GM21515 (cell line): ENCODE data around the gene ZNF660.

Experiments used
- ATAC-seq: cut with Tn5 transposase; IDR thresholded peaks from one replicate; pipeline ENCODE4 v1.9.1; 2021; ENCODE audit not compliant: unreplicated experiment

Gene ZNF660

DNA sequence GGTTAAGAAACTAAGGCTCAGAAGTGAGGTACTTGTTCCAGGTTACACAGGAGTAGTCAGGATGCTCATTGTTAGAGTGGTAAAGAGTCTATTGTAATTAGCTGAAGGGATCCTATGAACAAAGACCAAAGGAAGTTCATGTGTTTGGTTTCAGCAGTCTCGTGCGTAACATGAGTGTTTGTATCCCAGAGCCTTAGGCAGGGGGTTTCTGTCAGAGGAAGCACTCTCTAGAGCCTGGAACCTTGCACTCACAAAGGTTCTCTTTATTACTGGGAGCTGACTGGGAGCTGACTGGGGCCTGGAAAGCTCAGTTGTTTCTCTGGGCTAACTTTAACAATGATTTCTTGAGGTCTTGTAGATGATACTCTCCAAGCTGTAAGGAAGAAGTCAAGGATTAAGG is 44.0 kb downstream of the ZNF660 start:
- ATAC-seq = no peak

DNA sequence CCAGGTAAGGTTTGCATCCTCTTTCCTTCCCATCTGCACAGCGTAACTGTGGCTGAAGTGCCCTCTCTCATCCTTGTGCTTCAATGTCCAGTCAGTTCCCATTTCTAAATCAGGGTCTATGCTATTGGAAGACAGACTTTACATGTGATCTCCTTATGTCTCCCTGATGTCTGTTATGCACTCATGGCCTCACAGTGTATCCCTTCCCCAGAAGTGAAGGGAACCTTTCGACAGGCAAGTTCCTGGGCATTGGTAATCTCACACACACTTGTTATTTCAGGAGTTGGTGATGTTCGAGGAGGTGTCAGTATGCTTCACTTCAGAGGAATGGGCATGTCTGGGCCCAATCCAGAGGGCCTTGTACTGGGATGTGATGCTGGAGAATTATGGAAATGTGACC is 47.4 kb downstream of the ZNF660 start:
- ATAC-seq = no peak

DNA sequence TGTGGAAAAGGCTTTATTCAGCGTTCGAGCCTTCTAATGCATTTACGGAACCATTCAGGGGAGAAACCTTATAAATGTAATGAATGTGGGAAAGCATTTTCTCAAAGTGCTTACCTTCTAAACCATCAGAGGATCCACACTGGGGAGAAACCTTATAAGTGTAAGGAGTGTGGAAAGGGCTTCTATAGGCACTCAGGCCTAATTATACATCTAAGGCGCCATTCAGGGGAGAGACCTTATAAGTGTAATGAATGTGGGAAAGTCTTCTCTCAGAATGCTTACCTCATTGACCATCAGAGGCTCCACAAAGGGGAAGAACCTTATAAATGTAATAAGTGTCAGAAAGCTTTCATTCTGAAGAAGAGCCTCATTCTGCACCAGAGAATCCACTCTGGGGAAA is 57.6 kb downstream of the ZNF660 start:
- no peak for ATAC-seq

DNA sequence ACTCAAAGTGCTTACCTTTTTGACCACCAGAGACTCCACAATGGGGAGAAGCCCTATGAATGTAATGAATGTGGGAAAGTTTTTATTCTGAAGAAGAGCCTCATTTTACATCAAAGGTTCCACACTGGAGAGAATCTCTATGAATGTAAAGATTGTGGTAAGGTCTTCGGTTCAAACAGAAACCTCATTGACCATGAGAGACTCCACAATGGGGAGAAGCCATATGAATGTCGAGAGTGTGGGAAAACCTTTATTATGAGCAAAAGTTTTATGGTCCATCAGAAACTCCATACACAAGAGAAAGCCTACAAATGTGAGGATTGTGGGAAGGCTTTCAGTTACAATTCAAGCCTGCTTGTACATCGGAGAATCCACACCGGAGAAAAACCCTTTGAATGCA is 58.3 kb downstream of the ZNF660 start:
- ATAC-seq = no peak

DNA sequence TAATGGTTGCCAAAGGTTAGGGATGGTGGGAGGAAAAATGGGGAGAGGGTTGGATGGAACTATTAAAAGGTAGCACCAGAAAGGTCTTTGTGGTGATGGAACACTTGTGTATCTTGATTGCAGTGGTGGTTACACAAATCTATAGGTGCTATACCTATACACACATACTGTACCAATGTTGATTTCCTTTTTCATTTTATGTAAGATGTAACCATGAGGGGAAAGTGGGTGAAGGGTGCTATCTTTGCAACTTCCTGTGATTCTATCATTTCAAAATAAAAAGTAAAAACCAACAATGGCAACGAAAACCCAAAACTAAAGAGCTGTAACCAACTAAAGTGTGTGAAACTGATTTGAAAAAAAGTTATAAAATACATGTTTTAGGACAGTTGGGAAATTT is 63.0 kb downstream of the ZNF660 start:
- no peak for ATAC-seq

DNA sequence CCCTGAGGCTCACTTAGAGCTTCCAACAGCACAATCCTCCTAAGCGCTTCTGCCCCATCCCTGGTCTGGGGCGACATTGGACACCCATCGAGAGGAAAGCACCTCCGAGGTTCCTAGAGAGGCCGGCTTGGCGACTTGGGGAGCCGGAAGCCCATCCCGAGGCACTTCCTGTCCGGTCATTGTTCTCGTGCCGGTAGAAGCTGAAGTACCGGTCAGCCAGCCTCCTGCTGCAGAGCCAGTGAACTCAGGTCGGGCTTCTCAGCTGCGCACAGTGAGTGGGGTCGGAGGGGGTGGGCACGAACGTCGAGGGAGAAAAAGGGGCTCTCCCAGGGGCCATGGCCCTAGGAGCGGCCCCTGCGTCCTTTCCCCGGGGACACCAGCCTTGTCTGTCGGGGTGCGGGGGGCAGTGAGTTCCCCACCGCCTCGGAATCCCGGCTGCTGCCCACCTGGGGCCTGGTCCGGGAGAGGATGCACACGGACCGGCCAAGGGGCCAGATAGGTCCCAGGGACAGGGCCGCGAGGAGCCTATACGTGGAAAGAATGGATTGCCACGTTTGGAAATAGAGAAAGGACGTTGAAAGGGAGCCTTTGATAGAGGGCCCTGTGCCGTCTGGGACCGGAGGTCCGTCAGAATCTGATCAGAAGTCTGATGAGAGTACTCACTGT is 63.9 kb downstream of the ZNF660 start, which contains the start of gene ZNF35:
Gene ZNF35, plus strand, starts transcription at position 169 of the 666 bp plus-strand sequence. CDS start 2,336 bp downstream, outside the sequence.
- ATAC-seq = peak; percentile 91
